Measurements from ENCODE around the gene SGSM1.

The SGSM1 gene

GRCh38 chr22:24944217-24944937 lies 138.4 kb downstream of the SGSM1 start:
- no peaks in the 10 kb centered on the region for H3K9me3 ChIP-seq (ENCODE audit: control insufficient read depth, low read length)
- no peak overlapping the region for H2BK12ac ChIP-seq (ENCODE audit: low read length in 2 of 2)
- no peak overlapping the region for H3K4me3 ChIP-seq (ENCODE audit: insufficient read depth in 1 of 2, low read depth in 1 of 2, low read length in 2 of 2)
- H2AFZ ChIP-seq (ENCODE audit: low read depth, low read length), result no peak overlapping the region
- no peak overlapping the region for H3K27ac ChIP-seq (ENCODE audit: low read length, poor library complexity, severe bottlenecking)
- H3K4me1 ChIP-seq (ENCODE audit: control insufficient read depth, insufficient read depth, low read depth, low read length), result no peaks in the 10 kb centered on the region
- H2BK5ac ChIP-seq (ENCODE audit: low read depth, low read length, poor library complexity, severe bottlenecking), result no peak overlapping the region
- H2BK15ac ChIP-seq (ENCODE audit: low read depth, poor library complexity, severe bottlenecking), result no peak overlapping the region
- no peak overlapping the region for H3K23ac ChIP-seq (ENCODE audit: low read length in 2 of 2)
- H3K18ac ChIP-seq (ENCODE audit: low read depth in 1 of 2, low read length in 2 of 2), result no peak overlapping the region
- H2BK120ac ChIP-seq (ENCODE audit: low read depth, low read length), result no peak overlapping the region
- H3K9ac ChIP-seq (ENCODE audit: low read length), result no peak overlapping the region
- H3K36me3 ChIP-seq (ENCODE audit: control insufficient read depth in 1 of 2, insufficient read depth in 2 of 2, low read depth in 1 of 2, low read length in 2 of 2), result no peaks in the 10 kb centered on the region
- H4K8ac ChIP-seq (ENCODE audit: low read length), result no peak overlapping the region
- WGBS, result 90% methylated on average over 10 of the region's 10 CpGs
- H3K14ac ChIP-seq (ENCODE audit: low read length in 2 of 2), result no peak overlapping the region
- H4K91ac ChIP-seq (ENCODE audit: low read length), result no peak overlapping the region
- no peak overlapping the region for H2AK5ac ChIP-seq (ENCODE audit: low read length, severe bottlenecking)
- H3K4me2 ChIP-seq (ENCODE audit: low read length, poor library complexity, severe bottlenecking), result no peak overlapping the region
- H3K27me3 ChIP-seq (ENCODE audit: control insufficient read depth in 1 of 2, insufficient read depth in 1 of 2, low read length in 2 of 2), result peaks cover 14 to 33% of the 10 kb centered on the region in 2 experiments
- no peak overlapping the region for H3K4ac ChIP-seq (ENCODE audit: low read depth in 1 of 2, low read length in 2 of 2)
- H3K79me1 ChIP-seq (replicated peaks; ENCODE audit: low read length, poor library complexity, severe bottlenecking), result no peaks in the 10 kb centered on the region
- DNase-seq, result no peak

GRCh38 chr22:24945430-24945829 lies 139.4 kb downstream of the SGSM1 start:
- Histone ChIP-seq H3K27me3 (ENCODE audit: control insufficient read depth in 1 of 2, insufficient read depth in 1 of 2, low read length in 2 of 2) (peaks cover 20 to 40% of the 10 kb centered on the region in 2 experiments), H3K18ac (ENCODE audit: low read depth in 1 of 2, low read length in 2 of 2) (no peak overlapping the region), H3K36me3 (ENCODE audit: control insufficient read depth in 1 of 2, insufficient read depth in 2 of 2, low read depth in 1 of 2, low read length in 2 of 2) (no peaks in the 10 kb centered on the region), H2BK15ac (ENCODE audit: low read depth, poor library complexity, severe bottlenecking) (no peak overlapping the region), H3K27ac (ENCODE audit: low read length, poor library complexity, severe bottlenecking) (no peak overlapping the region), H3K9ac (ENCODE audit: low read length) (no peak overlapping the region), H3K4me2 (ENCODE audit: low read length, poor library complexity, severe bottlenecking) (no peak overlapping the region), H3K23ac (ENCODE audit: low read length in 2 of 2) (no peak overlapping the region), H4K8ac (ENCODE audit: low read length) (no peak overlapping the region), H2BK12ac (ENCODE audit: low read length in 2 of 2) (no peak overlapping the region), H3K4me3 (ENCODE audit: insufficient read depth in 1 of 2, low read depth in 1 of 2, low read length in 2 of 2) (no peak overlapping the region), H2AK5ac (ENCODE audit: low read length, severe bottlenecking) (no peak overlapping the region), H2BK5ac (ENCODE audit: low read depth, low read length, poor library complexity, severe bottlenecking) (no peak overlapping the region), H3K4me1 (ENCODE audit: control insufficient read depth, insufficient read depth, low read depth, low read length) (no peaks in the 10 kb centered on the region), H2BK120ac (ENCODE audit: low read depth, low read length) (no peak overlapping the region), H4K91ac (ENCODE audit: low read length) (no peak overlapping the region), H3K79me1 (replicated peaks; ENCODE audit: low read length, poor library complexity, severe bottlenecking) (no peaks in the 10 kb centered on the region), H3K14ac (ENCODE audit: low read length in 2 of 2) (no peak overlapping the region), H2AFZ (ENCODE audit: low read depth, low read length) (no peak overlapping the region), H3K4ac (ENCODE audit: low read depth in 1 of 2, low read length in 2 of 2) (no peak overlapping the region), H3K9me3 (ENCODE audit: control insufficient read depth, low read length) (no peaks in the 10 kb centered on the region)
- 92% methylated on average over 4 of the region's 4 CpGs for WGBS
- no peak for DNase-seq

DNA sequence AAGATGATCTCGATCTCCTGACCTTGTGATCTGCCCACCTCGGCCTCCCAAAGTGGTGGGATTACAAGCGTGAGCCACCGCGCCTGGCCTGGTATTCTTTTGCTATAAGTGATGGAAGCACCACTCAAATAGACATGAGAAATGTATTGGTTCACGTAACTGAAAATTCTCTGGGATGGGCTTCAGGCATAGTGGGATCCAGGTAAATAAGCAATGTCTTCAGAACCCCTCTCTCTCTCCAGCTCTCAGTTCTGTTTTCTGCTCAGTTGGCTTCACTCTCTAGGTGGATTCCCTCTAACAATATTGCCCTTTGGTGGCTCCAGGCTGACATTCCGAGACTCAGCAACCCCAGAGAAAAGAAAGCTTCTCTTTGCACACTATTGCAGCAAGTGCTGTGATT lies 141.4 kb downstream of the SGSM1 start:
- no peak overlapping the region for H3K4me2 ChIP-seq (ENCODE audit: low read length, poor library complexity, severe bottlenecking)
- H3K23ac ChIP-seq (ENCODE audit: low read length in 2 of 2), result no peak overlapping the region
- no peak overlapping the region for H3K4ac ChIP-seq (ENCODE audit: low read depth in 1 of 2, low read length in 2 of 2)
- no peak overlapping the region for H3K14ac ChIP-seq (ENCODE audit: low read length in 2 of 2)
- H3K9ac ChIP-seq (ENCODE audit: low read length), result no peak overlapping the region
- H2BK5ac ChIP-seq (ENCODE audit: low read depth, low read length, poor library complexity, severe bottlenecking), result no peak overlapping the region
- no peak overlapping the region for H2AK5ac ChIP-seq (ENCODE audit: low read length, severe bottlenecking)
- H2AFZ ChIP-seq (ENCODE audit: low read depth, low read length), result no peak overlapping the region
- no peak overlapping the region for H4K8ac ChIP-seq (ENCODE audit: low read length)
- H3K27me3 ChIP-seq (ENCODE audit: control insufficient read depth in 1 of 2, insufficient read depth in 1 of 2, low read length in 2 of 2), result peaks cover 24 to 44% of the 10 kb centered on the region in 2 experiments
- WGBS, result 92% methylated on average over 7 of the region's 7 CpGs
- H3K9me3 ChIP-seq (ENCODE audit: control insufficient read depth, low read length), result no peaks in the 10 kb centered on the region
- H2BK12ac ChIP-seq (ENCODE audit: low read length in 2 of 2), result no peak overlapping the region
- H3K79me1 ChIP-seq (replicated peaks; ENCODE audit: low read length, poor library complexity, severe bottlenecking), result no peaks in the 10 kb centered on the region
- H3K27ac ChIP-seq (ENCODE audit: low read length, poor library complexity, severe bottlenecking), result no peak overlapping the region
- no peak overlapping the region for H2BK120ac ChIP-seq (ENCODE audit: low read depth, low read length)
- H2BK15ac ChIP-seq (ENCODE audit: low read depth, poor library complexity, severe bottlenecking), result no peak overlapping the region
- peaks cover 4% of the 10 kb centered on the region for H3K4me1 ChIP-seq (ENCODE audit: control insufficient read depth, insufficient read depth, low read depth, low read length)
- DNase-seq, result no peak
- H3K18ac ChIP-seq (ENCODE audit: low read depth in 1 of 2, low read length in 2 of 2), result no peak overlapping the region
- no peaks in the 10 kb centered on the region for H3K36me3 ChIP-seq (ENCODE audit: control insufficient read depth in 1 of 2, insufficient read depth in 2 of 2, low read depth in 1 of 2, low read length in 2 of 2)
- H3K4me3 ChIP-seq (ENCODE audit: insufficient read depth in 1 of 2, low read depth in 1 of 2, low read length in 2 of 2), result no peak overlapping the region
- no peak overlapping the region for H4K91ac ChIP-seq (ENCODE audit: low read length)

DNA sequence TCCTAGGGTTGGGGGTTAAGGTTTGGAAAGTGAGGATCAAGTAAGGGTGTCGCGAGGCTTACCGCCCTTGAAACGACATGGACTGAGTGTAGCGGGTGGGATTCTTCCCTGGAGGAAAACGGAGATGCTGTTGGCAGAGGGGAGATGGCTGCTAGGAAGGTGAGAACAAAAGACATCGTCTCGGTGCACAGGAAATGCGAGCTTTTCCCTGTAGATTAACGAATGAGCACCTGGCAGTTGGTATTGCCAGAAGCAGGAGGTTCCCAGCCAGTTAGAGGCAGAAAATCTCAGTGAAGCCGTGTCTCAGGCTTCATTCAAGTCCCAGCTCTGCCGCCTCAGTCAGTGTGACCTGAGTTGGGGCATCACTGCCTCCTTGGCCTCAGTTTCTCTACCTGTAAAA lies 141.9 kb downstream of the SGSM1 start:
- 78% methylated on average over 12 of the region's 12 CpGs for WGBS
- H3K27me3 ChIP-seq (ENCODE audit: control insufficient read depth in 1 of 2, insufficient read depth in 1 of 2, low read length in 2 of 2), result peaks cover 22 to 44% of the 10 kb centered on the region in 2 experiments
- no peak overlapping the region for H3K18ac ChIP-seq (ENCODE audit: low read depth in 1 of 2, low read length in 2 of 2)
- H2AK5ac ChIP-seq (ENCODE audit: low read length, severe bottlenecking), result no peak overlapping the region
- no peak overlapping the region for H2BK120ac ChIP-seq (ENCODE audit: low read depth, low read length)
- no peak overlapping the region for H2BK5ac ChIP-seq (ENCODE audit: low read depth, low read length, poor library complexity, severe bottlenecking)
- no peaks in the 10 kb centered on the region for H3K9me3 ChIP-seq (ENCODE audit: control insufficient read depth, low read length)
- peaks cover 6% of the 10 kb centered on the region for H3K4me1 ChIP-seq (ENCODE audit: control insufficient read depth, insufficient read depth, low read depth, low read length)
- H3K79me1 ChIP-seq (replicated peaks; ENCODE audit: low read length, poor library complexity, severe bottlenecking), result no peaks in the 10 kb centered on the region
- H3K4me3 ChIP-seq (ENCODE audit: insufficient read depth in 1 of 2, low read depth in 1 of 2, low read length in 2 of 2), result no peak overlapping the region
- no peak overlapping the region for H3K4me2 ChIP-seq (ENCODE audit: low read length, poor library complexity, severe bottlenecking)
- no peak overlapping the region for H4K91ac ChIP-seq (ENCODE audit: low read length)
- H2BK15ac ChIP-seq (ENCODE audit: low read depth, poor library complexity, severe bottlenecking), result no peak overlapping the region
- no peak overlapping the region for H3K23ac ChIP-seq (ENCODE audit: low read length in 2 of 2)
- no peak overlapping the region for H2BK12ac ChIP-seq (ENCODE audit: low read length in 2 of 2)
- no peak overlapping the region for H2AFZ ChIP-seq (ENCODE audit: low read depth, low read length)
- H3K4ac ChIP-seq (ENCODE audit: low read depth in 1 of 2, low read length in 2 of 2), result no peak overlapping the region
- H3K14ac ChIP-seq (ENCODE audit: low read length in 2 of 2), result no peak overlapping the region
- no peak overlapping the region for H3K9ac ChIP-seq (ENCODE audit: low read length)
- DNase-seq, result no peak
- no peaks in the 10 kb centered on the region for H3K36me3 ChIP-seq (ENCODE audit: control insufficient read depth in 1 of 2, insufficient read depth in 2 of 2, low read depth in 1 of 2, low read length in 2 of 2)
- H3K27ac ChIP-seq (ENCODE audit: low read length, poor library complexity, severe bottlenecking), result no peak overlapping the region
- no peak overlapping the region for H4K8ac ChIP-seq (ENCODE audit: low read length)

Measured in mesenchymal stem cell (in vitro differentiated cells and primary cell).